Parathyroid adenoma (tissue), 2 donors: ENCODE results near the gene TM4SF18.

Source experiments
- H2AFZ ChIP-seq: fragments of 300-600 bp; sonication (generic); one replicate; pipeline ENCODE4 v1.7.0; 2017; ENCODE audit warnings: antibody characterized with exemption, mild to moderate bottlenecking
- H3K27ac ChIP-seq: fragments of 300-600 bp; sonication (generic); one replicate; pipeline ENCODE4 v1.7.0; 2017
- H3K27me3 ChIP-seq: fragments of 300-600 bp; sonication (generic); one replicate; pipeline ENCODE4 v1.7.0; 2017; ENCODE audit warnings: low read length; ENCODE audit not compliant: control insufficient read depth, insufficient read depth
- H3K36me3 ChIP-seq: fragments of 300-600 bp; sonication (generic); one replicate; pipeline ENCODE4 v1.7.0; 2017; ENCODE audit warnings: low read length; ENCODE audit not compliant: control insufficient read depth, insufficient read depth
- H3K4me1 ChIP-seq: fragments of 300-600 bp; sonication (generic); one replicate; pipeline ENCODE4 v1.7.0; 2017; ENCODE audit warnings: control low read depth
- H3K4me2 ChIP-seq: fragments of 300-600 bp; sonication (generic); one replicate; pipeline ENCODE4 v1.7.0; 2017; ENCODE audit warnings: low read length
- H3K4me3 ChIP-seq: fragments of 300-600 bp; sonication (generic); one replicate; pipeline ENCODE4 v1.7.0; 2017; ENCODE audit warnings: low read depth, low read length
- H3K79me2 ChIP-seq: fragments of 300-600 bp; sonication (generic); one replicate; pipeline ENCODE4 v1.7.0; 2017; ENCODE audit warnings: control low read depth
- H3K9ac ChIP-seq: fragments of 300-600 bp; sonication (generic); one replicate; pipeline ENCODE4 v1.7.0; 2017; ENCODE audit warnings: mild to moderate bottlenecking
- H3K9me3 ChIP-seq: fragments of 300-600 bp; sonication (generic); one replicate; pipeline ENCODE4 v1.7.0; 2017; ENCODE audit warnings: low read length; ENCODE audit not compliant: control insufficient read depth
- TF ChIP-seq, protein P1 (sequence below): fragments of 300-600 bp; sonication (generic); IDR thresholded peaks from one replicate; pipeline ENCODE4 v1.7.0; 2017; ENCODE audit warnings: antibody characterized with exemption, mild to moderate bottlenecking
- donor health status: primary hyperparathyroidism.

The TM4SF18 gene

DNA sequence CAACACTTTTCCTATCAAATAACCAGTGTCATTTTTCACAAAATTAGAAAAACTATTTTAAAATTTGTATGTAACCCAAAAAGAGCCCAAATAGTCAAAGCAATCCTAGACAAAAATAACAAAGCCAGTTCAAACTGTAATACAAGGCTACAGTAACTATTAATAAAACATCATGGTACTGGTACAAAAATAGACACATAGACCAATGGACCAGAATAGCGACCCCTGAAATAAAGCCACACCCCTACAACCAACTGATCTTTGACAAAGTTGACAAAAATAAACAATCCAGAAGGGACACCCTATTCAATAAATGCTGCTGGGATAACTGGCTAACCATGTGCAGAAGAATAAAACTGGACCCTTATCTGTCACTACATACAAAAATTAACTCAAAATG, 19.9 kb downstream of the TM4SF18 start:
- TF ChIP-seq, protein P1, sequence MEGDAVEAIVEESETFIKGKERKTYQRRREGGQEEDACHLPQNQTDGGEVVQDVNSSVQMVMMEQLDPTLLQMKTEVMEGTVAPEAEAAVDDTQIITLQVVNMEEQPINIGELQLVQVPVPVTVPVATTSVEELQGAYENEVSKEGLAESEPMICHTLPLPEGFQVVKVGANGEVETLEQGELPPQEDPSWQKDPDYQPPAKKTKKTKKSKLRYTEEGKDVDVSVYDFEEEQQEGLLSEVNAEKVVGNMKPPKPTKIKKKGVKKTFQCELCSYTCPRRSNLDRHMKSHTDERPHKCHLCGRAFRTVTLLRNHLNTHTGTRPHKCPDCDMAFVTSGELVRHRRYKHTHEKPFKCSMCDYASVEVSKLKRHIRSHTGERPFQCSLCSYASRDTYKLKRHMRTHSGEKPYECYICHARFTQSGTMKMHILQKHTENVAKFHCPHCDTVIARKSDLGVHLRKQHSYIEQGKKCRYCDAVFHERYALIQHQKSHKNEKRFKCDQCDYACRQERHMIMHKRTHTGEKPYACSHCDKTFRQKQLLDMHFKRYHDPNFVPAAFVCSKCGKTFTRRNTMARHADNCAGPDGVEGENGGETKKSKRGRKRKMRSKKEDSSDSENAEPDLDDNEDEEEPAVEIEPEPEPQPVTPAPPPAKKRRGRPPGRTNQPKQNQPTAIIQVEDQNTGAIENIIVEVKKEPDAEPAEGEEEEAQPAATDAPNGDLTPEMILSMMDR: no peak
- H3K36me3 ChIP-seq: no peaks in the 10 kb centered on the region
- no peak overlapping the region for H3K4me3 ChIP-seq
- no peak overlapping the region for H3K4me2 ChIP-seq
- H3K79me2 ChIP-seq: no peaks in the 10 kb centered on the region
- H3K27ac ChIP-seq: no peak overlapping the region
- H2AFZ ChIP-seq: no peak overlapping the region
- H3K9ac ChIP-seq: no peak overlapping the region
- no peaks in the 10 kb centered on the region for H3K9me3 ChIP-seq
- H3K4me1 ChIP-seq: no peaks in the 10 kb centered on the region
- no peaks in the 10 kb centered on the region for H3K27me3 ChIP-seq

DNA sequence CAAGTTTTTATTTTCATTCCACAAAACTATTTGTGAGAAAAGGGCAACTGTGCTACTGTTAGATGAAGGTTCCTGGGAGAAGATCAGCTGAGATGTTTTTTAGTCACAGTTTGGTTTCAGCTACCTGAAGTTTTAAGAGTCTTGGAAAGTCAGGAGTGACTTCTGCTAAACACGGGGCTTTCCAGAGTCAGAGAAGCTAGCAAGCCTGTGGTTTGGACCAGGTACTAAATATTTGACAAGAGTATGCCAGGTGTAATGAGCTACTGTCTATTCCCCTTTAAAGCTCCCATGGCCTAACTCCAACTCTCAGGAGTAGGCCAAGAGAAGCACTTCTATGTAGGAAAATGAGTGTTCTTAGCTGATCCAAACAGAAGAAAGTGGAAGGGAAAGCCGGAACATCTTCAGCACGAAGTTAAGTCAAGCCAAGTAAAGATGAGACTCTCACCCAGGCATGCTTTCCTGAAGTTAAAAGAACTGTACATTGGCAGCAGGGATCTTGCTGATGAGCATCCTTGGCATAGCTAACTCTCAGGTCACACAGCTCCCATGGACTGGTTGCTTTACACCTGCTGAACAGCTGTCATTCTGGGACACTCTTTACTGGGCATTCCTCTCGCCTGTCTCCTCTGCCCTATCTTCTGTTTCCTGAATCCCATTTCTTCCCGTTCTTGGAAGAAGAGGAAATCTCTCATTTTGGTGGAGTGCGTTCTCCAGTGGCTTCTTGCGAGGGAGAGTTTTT, 22.5 kb downstream of the TM4SF18 start:
- Histone ChIP-seq H3K4me2 (no peak overlapping the region), H3K36me3 (no peaks in the 10 kb centered on the region), H3K4me3 (no peak overlapping the region), H3K9ac (no peak overlapping the region), H2AFZ (no peak overlapping the region), H3K4me1 (no peaks in the 10 kb centered on the region), H3K9me3 (no peaks in the 10 kb centered on the region), H3K27me3 (no peaks in the 10 kb centered on the region), H3K27ac (no peak overlapping the region), H3K79me2 (no peaks in the 10 kb centered on the region)
- TF ChIP-seq, protein P1: no peak

DNA sequence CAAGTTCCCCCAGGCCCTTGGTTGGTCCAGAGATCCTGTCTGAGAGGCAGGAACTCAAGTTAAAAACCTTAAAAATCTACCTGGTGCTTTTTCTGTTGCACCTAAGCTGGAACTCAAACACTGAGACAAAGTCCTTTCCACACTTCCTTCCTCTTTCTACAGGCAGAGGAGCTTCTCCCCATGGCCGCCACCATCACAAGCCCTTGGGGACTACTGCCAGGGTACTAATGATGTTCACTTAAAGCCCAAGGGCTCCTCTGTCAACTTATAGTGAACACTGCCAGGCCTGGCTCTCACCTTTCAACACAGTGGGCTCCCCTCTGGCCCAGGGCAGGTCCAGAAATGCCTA, 26.0 kb downstream of the TM4SF18 start:
- no peak overlapping the region for H3K27ac ChIP-seq
- no peak overlapping the region for H2AFZ ChIP-seq
- no peak overlapping the region for H3K4me3 ChIP-seq
- H3K4me1 ChIP-seq: no peaks in the 10 kb centered on the region
- H3K36me3 ChIP-seq: no peaks in the 10 kb centered on the region
- H3K79me2 ChIP-seq: no peaks in the 10 kb centered on the region
- no peak overlapping the region for H3K4me2 ChIP-seq
- no peak overlapping the region for H3K9ac ChIP-seq
- H3K9me3 ChIP-seq: no peaks in the 10 kb centered on the region
- H3K27me3 ChIP-seq: no peaks in the 10 kb centered on the region
- TF ChIP-seq, protein P1: no peak

DNA sequence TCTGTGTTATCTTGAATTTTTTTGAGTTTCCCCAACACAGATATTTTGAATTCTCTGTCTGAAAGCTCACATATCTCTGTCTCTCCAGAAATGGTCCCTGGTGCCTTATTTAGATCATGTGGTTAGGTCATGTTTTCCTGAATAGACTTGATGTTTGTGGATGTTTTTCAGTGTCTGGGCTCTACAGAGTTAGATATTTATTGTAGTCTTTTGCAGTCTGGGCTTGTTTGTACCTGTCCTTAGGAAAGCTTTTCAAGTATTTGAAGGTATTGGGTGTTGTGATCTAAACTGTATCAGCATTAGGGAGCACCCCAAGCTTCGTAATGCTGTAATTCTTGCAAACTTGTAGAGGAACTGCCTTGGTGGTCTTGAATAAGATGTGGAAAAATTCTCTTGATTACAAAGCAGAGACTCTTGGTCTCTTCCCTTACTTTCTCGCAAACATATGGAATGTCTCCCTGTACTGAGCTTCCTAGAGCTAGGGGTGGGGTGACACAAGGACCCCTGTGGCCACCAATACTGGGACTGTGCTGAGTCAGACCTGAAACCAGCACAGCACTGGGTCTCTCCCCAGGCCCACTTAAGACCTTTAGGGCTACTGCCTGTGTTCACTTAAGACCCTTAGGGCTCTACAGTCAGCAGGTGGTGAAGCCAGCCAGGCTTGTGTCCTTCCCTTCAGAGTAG, 26.5 kb downstream of the TM4SF18 start:
- no peak overlapping the region for H3K9ac ChIP-seq
- no peaks in the 10 kb centered on the region for H3K27me3 ChIP-seq
- no peak overlapping the region for H3K4me2 ChIP-seq
- H3K9me3 ChIP-seq: no peaks in the 10 kb centered on the region
- no peak overlapping the region for H3K27ac ChIP-seq
- H3K79me2 ChIP-seq: no peaks in the 10 kb centered on the region
- H3K4me1 ChIP-seq: no peaks in the 10 kb centered on the region
- TF ChIP-seq, protein P1: no peak
- H2AFZ ChIP-seq: no peak overlapping the region
- H3K36me3 ChIP-seq: no peaks in the 10 kb centered on the region
- no peak overlapping the region for H3K4me3 ChIP-seq

DNA sequence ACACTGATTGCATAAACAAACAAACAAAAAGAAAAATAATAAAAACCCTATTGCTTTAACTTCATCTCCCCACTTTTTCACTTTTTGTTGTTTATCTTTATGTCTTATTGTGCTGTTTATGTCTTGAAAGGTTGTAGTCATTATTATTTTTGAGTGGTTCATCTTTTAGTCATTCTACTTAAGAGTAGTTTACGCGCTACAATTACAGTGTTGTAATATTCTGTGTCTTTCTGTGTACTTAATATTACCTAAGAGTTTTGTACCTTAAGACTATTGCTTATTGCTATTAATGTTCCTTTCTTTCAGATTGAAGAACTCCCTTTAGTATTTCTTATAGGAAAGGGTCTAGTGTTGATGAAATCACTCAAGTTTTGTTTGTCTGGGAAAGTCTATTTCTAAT, 28.1 kb downstream of the TM4SF18 start:
- Histone ChIP-seq H3K79me2 (no peaks in the 10 kb centered on the region), H3K4me2 (no peak overlapping the region), H3K27me3 (no peaks in the 10 kb centered on the region), H3K36me3 (no peaks in the 10 kb centered on the region), H2AFZ (no peak overlapping the region), H3K4me3 (no peak overlapping the region), H3K4me1 (no peaks in the 10 kb centered on the region), H3K9me3 (no peaks in the 10 kb centered on the region), H3K9ac (no peak overlapping the region), H3K27ac (no peak overlapping the region)
- TF ChIP-seq, protein P1: no peak
